GM12874 (cell line): ENCODE results near the gene NCAM1.

Experiments used
- CTCF ChIP-seq: IDR thresholded peaks from 2 replicates; pipeline ENCODE4 v1.5.1; 2011; ENCODE audit warnings: low read depth, mild to moderate bottlenecking, control low read depth, low read length, moderate library complexity; ENCODE audit not compliant: insufficient read depth

The NCAM1 gene

GRCh38 chr11:113167599-113167998 is 206.4 kb downstream of the NCAM1 start:
- TF ChIP-seq CTCF: no peak

GRCh38 chr11:113168354-113169342 is 207.4 kb downstream of the NCAM1 start:
- TF ChIP-seq CTCF: no peak

- TF ChIP-seq CTCF: no peak
Measured at GRCh38 chr11:113172382-113172951, 211.2 kb downstream of the NCAM1 start.

GRCh38 chr11:113173126-113173525 is 211.9 kb downstream of the NCAM1 start:
- no peak for TF ChIP-seq CTCF

GRCh38 chr11:113174882-113175281 is 213.7 kb downstream of the NCAM1 start:
- TF ChIP-seq CTCF: no peak

GRCh38 chr11:113176599-113177360 is 215.6 kb downstream of the NCAM1 start:
- no peak for TF ChIP-seq CTCF

- no peak for TF ChIP-seq CTCF
Measured at GRCh38 chr11:113177671-113178070, 216.5 kb downstream of the NCAM1 start.
